GM23338 (cell line): ENCODE results near the gene TMEM132A. TPM values are rescaled to one million over a fixed set of nuclear protein-coding genes. Genes with fewer than 3 reads are reported as not detected.

Experiments used
- ATAC-seq: fragments of 200-7000 bp; cut with Tn5 transposase; 3 replicates; pipeline ENCODE4 v1.9.1; 2020
- DNase-seq: peaks from one replicate; pipeline ENCODE4 v3.0.0-alpha.2; 2015; ENCODE audit warnings: low spot score
- H2AFZ ChIP-seq: fragments of 200-600 bp; sonication (generic); 2 replicates; pipeline ENCODE4 v1.8.0; 2016; ENCODE audit warnings: antibody characterized with exemption, mild to moderate bottlenecking, moderate library complexity
- H3F3A ChIP-seq: fragments of 200-600 bp; sonication (generic); replicated peaks from 2 replicates; pipeline ENCODE4 v1.8.0; 2017; ENCODE audit warnings: antibody characterized with exemption, mixed run types, low read depth
- H3K27ac ChIP-seq: fragments of 200-600 bp; sonication (generic); 2 replicates; pipeline ENCODE4 v1.6.1; 2016; ENCODE audit warnings: low read depth
- H3K27me3 ChIP-seq: fragments of 200-600 bp; sonication (generic); 2 replicates; pipeline ENCODE4 v1.8.0; 2016; ENCODE audit warnings: mild to moderate bottlenecking, mixed run types, moderate library complexity; ENCODE audit not compliant: insufficient read depth
- H3K36me3 ChIP-seq: fragments of 200-600 bp; sonication (generic); 2 replicates; pipeline ENCODE4 v1.8.0; 2016; ENCODE audit warnings: mild to moderate bottlenecking; ENCODE audit not compliant: insufficient read depth
- H3K4me1 ChIP-seq: fragments of 200-600 bp; sonication (generic); 2 replicates; pipeline ENCODE4 v1.8.0; 2016; ENCODE audit warnings: mild to moderate bottlenecking, moderate library complexity; ENCODE audit not compliant: insufficient read depth
- H3K4me2 ChIP-seq: fragments of 200-600 bp; sonication (generic); 2 replicates; pipeline ENCODE4 v1.7.1; 2017; ENCODE audit warnings: mixed run types
- H3K4me3 ChIP-seq: fragments of 200-600 bp; sonication (generic); 2 replicates; pipeline ENCODE4 v1.6.1; 2016; ENCODE audit warnings: mixed run types
- H3K79me2 ChIP-seq: fragments of 200-600 bp; sonication (generic); replicated peaks from 2 replicates; pipeline ENCODE4 v1.8.0; 2017; ENCODE audit warnings: mild to moderate bottlenecking; ENCODE audit not compliant: insufficient read depth
- H3K9me2 ChIP-seq: fragments of 200-600 bp; sonication (generic); 2 replicates; pipeline ENCODE4 v1.8.0; 2017; ENCODE audit not compliant: insufficient read depth
- H4K20me1 ChIP-seq: fragments of 200-600 bp; sonication (generic); replicated peaks from 2 replicates; pipeline ENCODE4 v1.8.0; 2017; ENCODE audit warnings: mild to moderate bottlenecking; ENCODE audit not compliant: insufficient read depth
- H3K27ac Mint-ChIP-seq: 2 replicates; pipeline ENCODE4 v1.8.0; 2020; ENCODE audit warnings: inconsistent platforms, mild to moderate bottlenecking, moderate library complexity, mixed read lengths
- H3K27me3 Mint-ChIP-seq: 3 replicates; pipeline ENCODE4 v1.8.0; 2022; ENCODE audit warnings: low read depth, mild to moderate bottlenecking, moderate library complexity, mixed read lengths, inconsistent platforms; ENCODE audit not compliant: insufficient read depth, poor library complexity
- H3K36me3 Mint-ChIP-seq: 3 replicates; pipeline ENCODE4 v1.8.0; 2021; ENCODE audit warnings: low read depth, mild to moderate bottlenecking, inconsistent platforms, moderate library complexity, mixed read lengths
- H3K4me1 Mint-ChIP-seq: 3 replicates; pipeline ENCODE4 v1.8.0; 2020; ENCODE audit warnings: mild to moderate bottlenecking, inconsistent platforms, mixed read lengths
- H3K4me3 Mint-ChIP-seq: 3 replicates; pipeline ENCODE4 v1.8.0; 2021; ENCODE audit warnings: moderate library complexity, mild to moderate bottlenecking, inconsistent platforms, mixed read lengths
- H3K9me3 Mint-ChIP-seq: 3 replicates; pipeline ENCODE4 v1.8.0; 2020; ENCODE audit warnings: moderate library complexity, mild to moderate bottlenecking, inconsistent platforms, mixed read lengths
- CREB1 ChIP-seq: fragments of 250-450 bp; sonication (Bioruptor Pico); IDR thresholded peaks from 2 replicates; pipeline ENCODE4 v1.5.0; 2020; ENCODE audit warnings: low read depth, mild to moderate bottlenecking, moderate library complexity
- EZH2 ChIP-seq: fragments of 200-600 bp; sonication (generic); IDR thresholded peaks from one replicate; pipeline ENCODE4 v1.8.0; 2017; ENCODE audit warnings: antibody characterized with exemption, mild to moderate bottlenecking, low read depth; ENCODE audit not compliant: unreplicated experiment
- EZH2phosphoT487 ChIP-seq: fragments of 200-600 bp; sonication (generic); IDR thresholded peaks from one replicate; pipeline ENCODE4 v1.8.1; 2018; ENCODE audit warnings: antibody characterized with exemption; ENCODE audit not compliant: unreplicated experiment
- JUNB ChIP-seq: IDR thresholded peaks from one replicate; pipeline ENCODE4 v1.6.1; 2016; ENCODE audit warnings: antibody characterized with exemption; ENCODE audit not compliant: unreplicated experiment
- NANOG ChIP-seq: IDR thresholded peaks from 2 replicates; pipeline ENCODE4 v1.6.1; 2016; ENCODE audit warnings: antibody characterized with exemption, borderline replicate concordance
- POLR2AphosphoS5 ChIP-seq: IDR thresholded peaks from 2 replicates; pipeline ENCODE4 v1.6.1; 2016; ENCODE audit warnings: antibody characterized with exemption, low read depth
- STAT1 ChIP-seq: IDR thresholded peaks from one replicate; pipeline ENCODE4 v1.6.1; 2016; ENCODE audit warnings: antibody characterized with exemption; ENCODE audit not compliant: unreplicated experiment
- ZNF114 ChIP-seq: fragments of 250-450 bp; sonication (Bioruptor Pico); IDR thresholded peaks from 2 replicates; pipeline ENCODE4 v1.5.0; 2020; ENCODE audit warnings: mild to moderate bottlenecking, moderate library complexity
- ZNF331 ChIP-seq: fragments of 250-450 bp; sonication (Bioruptor Pico); IDR thresholded peaks from 2 replicates; pipeline ENCODE4 v1.5.0; 2020; ENCODE audit warnings: low read depth, mild to moderate bottlenecking, moderate library complexity
- polyA plus RNA-seq: library from polyadenylated mRNA; unstranded; fragments of >200 nt; fragmentation: Nextera tagmentation; extraction: Ambion mirVana; gene quantifications from 2 replicates; pipeline ENCODE4 v1.2.1, GENCODE V29; 2016
- total RNA-seq: library from RNA; depleted of rRNA; stranded (reverse); fragments of >200 nt; shearing (Covaris generic); gene quantifications from 2 replicates; pipeline ENCODE4 v1.2.3, GENCODE V29; 2014
- TF ChIP-seq, protein P1 (sequence below), 2 experiments: fragments of 200-600 bp in 1 of 2; sonication (generic) in 1 of 2; conservative IDR thresholded peaks; 2 replicates each; pipeline versions ENCODE4 v1.5.1 to v1.6.1; 2016 to 2017; ENCODE audit warnings: antibody characterized with exemption in 2 of 2, low read depth in 2 of 2, mild to moderate bottlenecking in 2 of 2, moderate library complexity in 1 of 2
- TF ChIP-seq, protein P2 (sequence below): fragments of 250-450 bp; sonication (Bioruptor Pico); IDR thresholded peaks from 2 replicates; pipeline ENCODE4 v1.5.0; 2020; ENCODE audit warnings: mild to moderate bottlenecking, moderate library complexity
- TF ChIP-seq, protein P3 (sequence below): IDR thresholded peaks from 2 replicates; pipeline ENCODE4 v1.6.1; 2016; ENCODE audit warnings: antibody characterized with exemption
- TF ChIP-seq, protein P4 (sequence below): IDR thresholded peaks from one replicate; pipeline ENCODE4 v1.6.1; 2018; ENCODE audit warnings: antibody characterized with exemption; ENCODE audit not compliant: unreplicated experiment

TMEM132A gene
- total and polyA plus RNA-seq, 2 experiments from 2014 or later = 36.2 to 96.6 TPM

DNA sequence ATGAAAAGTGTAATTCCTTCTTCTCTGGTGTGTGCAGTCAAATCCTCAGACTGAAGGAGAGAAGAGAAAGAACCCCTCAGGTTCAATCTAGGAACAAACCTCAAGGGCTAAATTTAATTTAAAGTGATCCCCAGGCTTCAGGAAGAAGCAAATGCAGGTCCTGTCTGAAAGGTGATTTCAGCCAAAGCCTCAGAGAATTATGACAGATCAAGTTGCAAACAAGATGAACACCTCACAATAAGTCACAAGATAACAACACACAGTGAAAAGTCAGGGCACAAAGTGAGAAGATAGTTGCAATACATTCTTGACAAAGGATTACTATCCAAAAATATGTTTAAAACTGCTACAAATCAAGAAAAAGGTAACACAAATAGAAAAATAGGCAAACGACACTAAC lies 45.2 kb upstream of the TMEM132A start:
- no peaks in the 10 kb centered on the region for H3K27me3 Mint-ChIP-seq
- no peak for TF ChIP-seq CREB1
- TF ChIP-seq, protein P1, sequence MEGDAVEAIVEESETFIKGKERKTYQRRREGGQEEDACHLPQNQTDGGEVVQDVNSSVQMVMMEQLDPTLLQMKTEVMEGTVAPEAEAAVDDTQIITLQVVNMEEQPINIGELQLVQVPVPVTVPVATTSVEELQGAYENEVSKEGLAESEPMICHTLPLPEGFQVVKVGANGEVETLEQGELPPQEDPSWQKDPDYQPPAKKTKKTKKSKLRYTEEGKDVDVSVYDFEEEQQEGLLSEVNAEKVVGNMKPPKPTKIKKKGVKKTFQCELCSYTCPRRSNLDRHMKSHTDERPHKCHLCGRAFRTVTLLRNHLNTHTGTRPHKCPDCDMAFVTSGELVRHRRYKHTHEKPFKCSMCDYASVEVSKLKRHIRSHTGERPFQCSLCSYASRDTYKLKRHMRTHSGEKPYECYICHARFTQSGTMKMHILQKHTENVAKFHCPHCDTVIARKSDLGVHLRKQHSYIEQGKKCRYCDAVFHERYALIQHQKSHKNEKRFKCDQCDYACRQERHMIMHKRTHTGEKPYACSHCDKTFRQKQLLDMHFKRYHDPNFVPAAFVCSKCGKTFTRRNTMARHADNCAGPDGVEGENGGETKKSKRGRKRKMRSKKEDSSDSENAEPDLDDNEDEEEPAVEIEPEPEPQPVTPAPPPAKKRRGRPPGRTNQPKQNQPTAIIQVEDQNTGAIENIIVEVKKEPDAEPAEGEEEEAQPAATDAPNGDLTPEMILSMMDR (conservative IDR thresholded peaks at IDR 0.05; ENCODE audit: low read depth in 2 of 2) = no peak
- TF ChIP-seq ZNF331 (CRISPR knock-in tag) = no peak
- TF ChIP-seq NANOG = no peak
- TF ChIP-seq, protein P2, sequence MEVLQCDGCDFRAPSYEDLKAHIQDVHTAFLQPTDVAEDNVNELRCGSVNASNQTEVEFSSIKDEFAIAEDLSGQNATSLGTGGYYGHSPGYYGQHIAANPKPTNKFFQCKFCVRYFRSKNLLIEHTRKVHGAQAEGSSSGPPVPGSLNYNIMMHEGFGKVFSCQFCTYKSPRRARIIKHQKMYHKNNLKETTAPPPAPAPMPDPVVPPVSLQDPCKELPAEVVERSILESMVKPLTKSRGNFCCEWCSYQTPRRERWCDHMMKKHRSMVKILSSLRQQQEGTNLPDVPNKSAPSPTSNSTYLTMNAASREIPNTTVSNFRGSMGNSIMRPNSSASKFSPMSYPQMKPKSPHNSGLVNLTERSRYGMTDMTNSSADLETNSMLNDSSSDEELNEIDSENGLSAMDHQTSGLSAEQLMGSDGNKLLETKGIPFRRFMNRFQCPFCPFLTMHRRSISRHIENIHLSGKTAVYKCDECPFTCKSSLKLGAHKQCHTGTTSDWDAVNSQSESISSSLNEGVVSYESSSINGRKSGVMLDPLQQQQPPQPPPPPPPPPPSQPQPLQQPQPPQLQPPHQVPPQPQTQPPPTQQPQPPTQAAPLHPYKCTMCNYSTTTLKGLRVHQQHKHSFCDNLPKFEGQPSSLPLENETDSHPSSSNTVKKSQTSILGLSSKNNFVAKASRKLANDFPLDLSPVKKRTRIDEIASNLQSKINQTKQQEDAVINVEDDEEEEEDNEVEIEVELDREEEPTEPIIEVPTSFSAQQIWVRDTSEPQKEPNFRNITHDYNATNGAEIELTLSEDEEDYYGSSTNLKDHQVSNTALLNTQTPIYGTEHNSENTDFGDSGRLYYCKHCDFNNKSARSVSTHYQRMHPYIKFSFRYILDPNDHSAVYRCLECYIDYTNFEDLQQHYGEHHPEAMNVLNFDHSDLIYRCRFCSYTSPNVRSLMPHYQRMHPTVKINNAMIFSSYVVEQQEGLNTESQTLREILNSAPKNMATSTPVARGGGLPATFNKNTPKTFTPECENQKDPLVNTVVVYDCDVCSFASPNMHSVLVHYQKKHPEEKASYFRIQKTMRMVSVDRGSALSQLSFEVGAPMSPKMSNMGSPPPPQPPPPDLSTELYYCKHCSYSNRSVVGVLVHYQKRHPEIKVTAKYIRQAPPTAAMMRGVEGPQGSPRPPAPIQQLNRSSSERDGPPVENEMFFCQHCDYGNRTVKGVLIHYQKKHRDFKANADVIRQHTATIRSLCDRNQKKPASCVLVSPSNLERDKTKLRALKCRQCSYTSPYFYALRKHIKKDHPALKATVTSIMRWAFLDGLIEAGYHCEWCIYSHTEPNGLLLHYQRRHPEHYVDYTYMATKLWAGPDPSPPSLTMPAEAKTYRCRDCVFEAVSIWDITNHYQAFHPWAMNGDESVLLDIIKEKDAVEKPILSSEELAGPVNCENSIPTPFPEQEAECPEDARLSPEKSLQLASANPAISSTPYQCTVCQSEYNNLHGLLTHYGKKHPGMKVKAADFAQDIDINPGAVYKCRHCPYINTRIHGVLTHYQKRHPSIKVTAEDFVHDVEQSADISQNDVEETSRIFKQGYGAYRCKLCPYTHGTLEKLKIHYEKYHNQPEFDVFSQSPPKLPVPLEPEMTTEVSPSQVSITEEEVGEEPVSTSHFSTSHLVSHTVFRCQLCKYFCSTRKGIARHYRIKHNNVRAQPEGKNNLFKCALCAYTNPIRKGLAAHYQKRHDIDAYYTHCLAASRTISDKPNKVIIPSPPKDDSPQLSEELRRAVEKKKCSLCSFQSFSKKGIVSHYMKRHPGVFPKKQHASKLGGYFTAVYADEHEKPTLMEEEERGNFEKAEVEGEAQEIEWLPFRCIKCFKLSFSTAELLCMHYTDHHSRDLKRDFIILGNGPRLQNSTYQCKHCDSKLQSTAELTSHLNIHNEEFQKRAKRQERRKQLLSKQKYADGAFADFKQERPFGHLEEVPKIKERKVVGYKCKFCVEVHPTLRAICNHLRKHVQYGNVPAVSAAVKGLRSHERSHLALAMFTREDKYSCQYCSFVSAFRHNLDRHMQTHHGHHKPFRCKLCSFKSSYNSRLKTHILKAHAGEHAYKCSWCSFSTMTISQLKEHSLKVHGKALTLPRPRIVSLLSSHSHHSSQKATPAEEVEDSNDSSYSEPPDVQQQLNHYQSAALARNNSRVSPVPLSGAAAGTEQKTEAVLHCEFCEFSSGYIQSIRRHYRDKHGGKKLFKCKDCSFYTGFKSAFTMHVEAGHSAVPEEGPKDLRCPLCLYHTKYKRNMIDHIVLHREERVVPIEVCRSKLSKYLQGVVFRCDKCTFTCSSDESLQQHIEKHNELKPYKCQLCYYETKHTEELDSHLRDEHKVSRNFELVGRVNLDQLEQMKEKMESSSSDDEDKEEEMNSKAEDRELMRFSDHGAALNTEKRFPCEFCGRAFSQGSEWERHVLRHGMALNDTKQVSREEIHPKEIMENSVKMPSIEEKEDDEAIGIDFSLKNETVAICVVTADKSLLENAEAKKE (CRISPR knock-in tag) = no peak
- TF ChIP-seq, protein P3, sequence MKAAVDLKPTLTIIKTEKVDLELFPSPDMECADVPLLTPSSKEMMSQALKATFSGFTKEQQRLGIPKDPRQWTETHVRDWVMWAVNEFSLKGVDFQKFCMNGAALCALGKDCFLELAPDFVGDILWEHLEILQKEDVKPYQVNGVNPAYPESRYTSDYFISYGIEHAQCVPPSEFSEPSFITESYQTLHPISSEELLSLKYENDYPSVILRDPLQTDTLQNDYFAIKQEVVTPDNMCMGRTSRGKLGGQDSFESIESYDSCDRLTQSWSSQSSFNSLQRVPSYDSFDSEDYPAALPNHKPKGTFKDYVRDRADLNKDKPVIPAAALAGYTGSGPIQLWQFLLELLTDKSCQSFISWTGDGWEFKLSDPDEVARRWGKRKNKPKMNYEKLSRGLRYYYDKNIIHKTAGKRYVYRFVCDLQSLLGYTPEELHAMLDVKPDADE = no peak
- TF ChIP-seq, protein P4, sequence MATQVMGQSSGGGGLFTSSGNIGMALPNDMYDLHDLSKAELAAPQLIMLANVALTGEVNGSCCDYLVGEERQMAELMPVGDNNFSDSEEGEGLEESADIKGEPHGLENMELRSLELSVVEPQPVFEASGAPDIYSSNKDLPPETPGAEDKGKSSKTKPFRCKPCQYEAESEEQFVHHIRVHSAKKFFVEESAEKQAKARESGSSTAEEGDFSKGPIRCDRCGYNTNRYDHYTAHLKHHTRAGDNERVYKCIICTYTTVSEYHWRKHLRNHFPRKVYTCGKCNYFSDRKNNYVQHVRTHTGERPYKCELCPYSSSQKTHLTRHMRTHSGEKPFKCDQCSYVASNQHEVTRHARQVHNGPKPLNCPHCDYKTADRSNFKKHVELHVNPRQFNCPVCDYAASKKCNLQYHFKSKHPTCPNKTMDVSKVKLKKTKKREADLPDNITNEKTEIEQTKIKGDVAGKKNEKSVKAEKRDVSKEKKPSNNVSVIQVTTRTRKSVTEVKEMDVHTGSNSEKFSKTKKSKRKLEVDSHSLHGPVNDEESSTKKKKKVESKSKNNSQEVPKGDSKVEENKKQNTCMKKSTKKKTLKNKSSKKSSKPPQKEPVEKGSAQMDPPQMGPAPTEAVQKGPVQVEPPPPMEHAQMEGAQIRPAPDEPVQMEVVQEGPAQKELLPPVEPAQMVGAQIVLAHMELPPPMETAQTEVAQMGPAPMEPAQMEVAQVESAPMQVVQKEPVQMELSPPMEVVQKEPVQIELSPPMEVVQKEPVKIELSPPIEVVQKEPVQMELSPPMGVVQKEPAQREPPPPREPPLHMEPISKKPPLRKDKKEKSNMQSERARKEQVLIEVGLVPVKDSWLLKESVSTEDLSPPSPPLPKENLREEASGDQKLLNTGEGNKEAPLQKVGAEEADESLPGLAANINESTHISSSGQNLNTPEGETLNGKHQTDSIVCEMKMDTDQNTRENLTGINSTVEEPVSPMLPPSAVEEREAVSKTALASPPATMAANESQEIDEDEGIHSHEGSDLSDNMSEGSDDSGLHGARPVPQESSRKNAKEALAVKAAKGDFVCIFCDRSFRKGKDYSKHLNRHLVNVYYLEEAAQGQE = no peak
- no peak for TF ChIP-seq JUNB
- no peak for TF ChIP-seq ZNF114 (CRISPR knock-in tag)
- TF ChIP-seq EZH2phosphoT487 = no peak
- TF ChIP-seq POLR2AphosphoS5 = no peak
- no peak for TF ChIP-seq STAT1
- no peak for TF ChIP-seq EZH2
- no peaks in the 10 kb centered on the region for H3K4me1 Mint-ChIP-seq
- H3K36me3 Mint-ChIP-seq = no peaks in the 10 kb centered on the region; the same call in 2 of the 3 replicates
- no peak for DNase-seq
- H3K9me2 ChIP-seq = no peaks in the 10 kb centered on the region
- no peak overlapping the region for H3K4me3 ChIP-seq
- no peaks in the 10 kb centered on the region for H3K9me3 Mint-ChIP-seq
- H3K27ac Mint-ChIP-seq = no peak overlapping the region
- no peaks in the 10 kb centered on the region for H3K79me2 ChIP-seq
- H3K4me2 ChIP-seq = no peak overlapping the region
- no peak for ATAC-seq
- no peak overlapping the region for H2AFZ ChIP-seq
- H3K36me3 ChIP-seq = no peaks in the 10 kb centered on the region
- no peaks in the 10 kb centered on the region for H3K27me3 ChIP-seq
- H3K4me1 ChIP-seq = no peaks in the 10 kb centered on the region
- no peaks in the 10 kb centered on the region for H3F3A ChIP-seq
- H3K4me3 Mint-ChIP-seq = no peak overlapping the region
- H3K27ac ChIP-seq = no peak overlapping the region
- H4K20me1 ChIP-seq = no peaks in the 10 kb centered on the region; the same call in 1 of the 2 replicates
